Fibroblast of villous mesenchyme (primary cell): ENCODE data around the gene TNIK. TPM values are rescaled to one million over a fixed set of nuclear protein-coding genes. Genes with fewer than 3 reads are reported as not detected.

Experiments
- DNase-seq: peaks from one replicate; pipeline ENCODE4 v3.0.0-alpha.2; 2010; ENCODE audit warnings: low read depth
- H3K4me3 ChIP-seq: 2 replicates; pipeline ENCODE4 v1.5.1; 2011; ENCODE audit warnings: low read depth, mild to moderate bottlenecking, low read length
- CTCF ChIP-seq: IDR thresholded peaks from 2 replicates; pipeline ENCODE4 v1.5.1; 2012; ENCODE audit warnings: low read depth, mild to moderate bottlenecking, low read length; ENCODE audit not compliant: insufficient read depth
- total RNA-seq: library from RNA; depleted of rRNA; stranded (reverse); fragments of >200 nt; gene quantifications from 2 replicates; pipeline ENCODE4 v1.2.3, GENCODE V29; 2012

Gene TNIK
- total RNA-seq, 1 donor, result 5.2 TPM

- H3K4me3 ChIP-seq, result no peak overlapping the region
- DNase-seq, result no peak
- TF ChIP-seq CTCF, result no peak
Measured at GRCh38 chr3:171165499-171165921, 294.7 kb downstream of the TNIK start.

GRCh38 chr3:171164067-171164465, 296.1 kb downstream of the TNIK start:
- H3K4me3 ChIP-seq, result no peak overlapping the region
- DNase-seq, result no peak
- TF ChIP-seq CTCF, result no peak

GRCh38 chr3:171163101-171164066, 296.8 kb downstream of the TNIK start:
- DNase-seq, result no peak
- TF ChIP-seq CTCF, result peak; percentile 46
- no peak overlapping the region for H3K4me3 ChIP-seq

GRCh38 chr3:171160325-171160724, 299.9 kb downstream of the TNIK start:
- no peak for TF ChIP-seq CTCF
- no peak overlapping the region for H3K4me3 ChIP-seq
- no peak for DNase-seq

GRCh38 chr3:171159822-171160157, 300.4 kb downstream of the TNIK start:
- no peak for TF ChIP-seq CTCF
- H3K4me3 ChIP-seq, result no peak overlapping the region
- no peak for DNase-seq

- no peak for TF ChIP-seq CTCF
- H3K4me3 ChIP-seq, result no peak overlapping the region
- DNase-seq, result no peak
Measured at GRCh38 chr3:171159024-171159821, 301.0 kb downstream of the TNIK start.
